H9 (cell line): ENCODE measurements around the gene CLEC12A. TPM values are rescaled to one million over a fixed set of nuclear protein-coding genes. Genes with fewer than 3 reads are reported as not detected.

Source experiments
- DNase-seq: peaks from one replicate; pipeline ENCODE4 v3.0.0-alpha.2; 2017
- H2AFZ ChIP-seq: one replicate; pipeline ENCODE4 v1.6.1; 2013; ENCODE audit warnings: mild to moderate bottlenecking, low read length, control low read depth, moderate library complexity
- H2AK5ac ChIP-seq: 2 replicates; pipeline ENCODE4 v1.6.1; 2013; ENCODE audit warnings: low read length, control low read depth, mixed read lengths; ENCODE audit not compliant: insufficient read length
- H2BK120ac ChIP-seq: one replicate; pipeline ENCODE4 v1.6.1; 2013; ENCODE audit warnings: low read depth, mild to moderate bottlenecking, low read length, control low read depth, inconsistent platforms; ENCODE audit not compliant: poor library complexity, severe bottlenecking
- H2BK12ac ChIP-seq: 2 replicates; pipeline ENCODE4 v1.6.1; 2013; ENCODE audit warnings: low read length, control low read depth, mixed read lengths, low read depth; ENCODE audit not compliant: insufficient read length
- H2BK15ac ChIP-seq: 2 replicates; pipeline ENCODE4 v1.6.1; 2013; ENCODE audit warnings: low read depth, low read length, control low read depth
- H2BK20ac ChIP-seq: one replicate; pipeline ENCODE4 v1.6.1; 2013; ENCODE audit warnings: low read depth, mild to moderate bottlenecking, low read length, control low read depth, inconsistent platforms; ENCODE audit not compliant: poor library complexity, severe bottlenecking
- H2BK5ac ChIP-seq: 2 replicates; pipeline ENCODE4 v1.6.1; 2013; ENCODE audit warnings: low read length, control low read depth, mixed read lengths; ENCODE audit not compliant: insufficient read length
- H3K14ac ChIP-seq: 2 replicates; pipeline ENCODE4 v1.6.1; 2013; ENCODE audit warnings: low read length, control low read depth; ENCODE audit not compliant: insufficient read depth
- H3K18ac ChIP-seq: 2 replicates; pipeline ENCODE4 v1.6.1; 2013; ENCODE audit warnings: low read depth, mild to moderate bottlenecking, mixed read lengths, low read length, control low read depth; ENCODE audit not compliant: insufficient read length
- H3K23ac ChIP-seq: 2 replicates; pipeline ENCODE4 v1.6.1; 2013; ENCODE audit warnings: low read length, control low read depth, mixed read lengths, low read depth; ENCODE audit not compliant: insufficient read length
- H3K23me2 ChIP-seq: 2 replicates; pipeline ENCODE4 v1.6.1; 2013; ENCODE audit warnings: low read depth, mild to moderate bottlenecking, mixed read lengths, low read length, control low read depth; ENCODE audit not compliant: insufficient read length, poor library complexity, severe bottlenecking
- H3K27ac ChIP-seq: 2 replicates; pipeline ENCODE4 v1.5.1; 2013; ENCODE audit warnings: low read length, control low read depth, mixed read lengths, low read depth; ENCODE audit not compliant: insufficient read length
- H3K27me3 ChIP-seq: 2 replicates; pipeline ENCODE4 v1.6.1; 2013; ENCODE audit warnings: low read length, control low read depth, inconsistent platforms; ENCODE audit not compliant: insufficient read depth
- H3K4ac ChIP-seq: 2 replicates; pipeline ENCODE4 v1.6.1; 2013; ENCODE audit warnings: low read depth, mild to moderate bottlenecking, control low read depth, inconsistent platforms, low read length, moderate library complexity
- H3K4me1 ChIP-seq: 2 replicates; pipeline ENCODE4 v1.6.1; 2013; ENCODE audit warnings: low read length, control low read depth, inconsistent platforms; ENCODE audit not compliant: insufficient read depth
- H3K4me2 ChIP-seq: 2 replicates; pipeline ENCODE4 v1.6.1; 2013; ENCODE audit warnings: low read length, control low read depth, mixed read lengths; ENCODE audit not compliant: insufficient read length, insufficient read depth
- H3K56ac ChIP-seq: 2 replicates; pipeline ENCODE4 v1.6.1; 2013; ENCODE audit warnings: low read depth, mild to moderate bottlenecking, mixed read lengths, low read length, control low read depth; ENCODE audit not compliant: insufficient read length
- H3K79me1 ChIP-seq: 2 replicates; pipeline ENCODE4 v1.6.1; 2013; ENCODE audit warnings: low read depth, mild to moderate bottlenecking, moderate library complexity, low read length, control low read depth, inconsistent platforms; ENCODE audit not compliant: insufficient read depth, poor library complexity, severe bottlenecking
- H3K79me2 ChIP-seq: 2 replicates; pipeline ENCODE4 v1.6.1; 2013; ENCODE audit warnings: low read length, control low read depth, inconsistent platforms; ENCODE audit not compliant: insufficient read depth
- H3K9ac ChIP-seq: 2 replicates; pipeline ENCODE4 v1.6.1; 2013; ENCODE audit warnings: low read length, control low read depth, mixed read lengths; ENCODE audit not compliant: insufficient read length; ENCODE audit errors: extremely low read depth
- H3K9me3 ChIP-seq: one replicate; pipeline ENCODE4 v1.6.1; 2013; ENCODE audit warnings: low read depth, low read length, inconsistent platforms; ENCODE audit not compliant: control insufficient read depth
- H3T11ph ChIP-seq: one replicate; pipeline ENCODE4 v1.6.1; 2013; ENCODE audit warnings: mild to moderate bottlenecking, low read length, control low read depth, inconsistent platforms
- H4K20me1 ChIP-seq: one replicate; pipeline ENCODE4 v1.6.1; 2013; ENCODE audit not compliant: control insufficient read depth, insufficient read length, insufficient read depth
- H4K5ac ChIP-seq: 2 replicates; pipeline ENCODE4 v1.6.1; 2013; ENCODE audit warnings: low read depth, mild to moderate bottlenecking, mixed read lengths, low read length, control low read depth; ENCODE audit not compliant: insufficient read length
- H4K8ac ChIP-seq: replicated peaks from 2 replicates; pipeline ENCODE4 v1.6.1; 2013; ENCODE audit warnings: low read length, control low read depth, mixed read lengths, low read depth; ENCODE audit not compliant: insufficient read length
- H4K91ac ChIP-seq: 2 replicates; pipeline ENCODE4 v1.6.1; 2013; ENCODE audit warnings: low read depth, mild to moderate bottlenecking, moderate library complexity, mixed read lengths, low read length, control low read depth; ENCODE audit not compliant: insufficient read length
- H3K27ac Mint-ChIP-seq, 3 experiments: 2 replicates in 2 of 3; 3 replicates in 1 of 3; pipeline ENCODE4 v1.8.0; 2020 to 2021; ENCODE audit warnings: mixed read lengths in 3 of 3, mild to moderate bottlenecking in 1 of 3, moderate library complexity in 1 of 3
- H3K27me3 Mint-ChIP-seq: 2 replicates; pipeline ENCODE4 v1.8.0; 2021; ENCODE audit warnings: low read depth, mild to moderate bottlenecking, moderate library complexity, mixed read lengths
- H3K36me3 Mint-ChIP-seq, 3 experiments: 2 replicates in 2 of 3; 3 replicates in 1 of 3; pipeline ENCODE4 v1.8.0; 2020 to 2021; ENCODE audit warnings: low read depth in 3 of 3, mixed read lengths in 3 of 3; ENCODE audit not compliant: insufficient read depth in 1 of 3
- H3K4me1 Mint-ChIP-seq, 2 experiments: 2 replicates each; pipeline ENCODE4 v1.8.0; 2020; ENCODE audit warnings: mixed read lengths in 2 of 2
- H3K4me3 Mint-ChIP-seq, 2 experiments: 2 replicates in 1 of 2; 3 replicates in 1 of 2; pipeline ENCODE4 v1.8.0; 2020 to 2021; ENCODE audit warnings: mild to moderate bottlenecking in 2 of 2, mixed read lengths in 2 of 2, moderate library complexity in 1 of 2
- H3K9me3 Mint-ChIP-seq, 2 experiments: 2 replicates in 1 of 2; 3 replicates in 1 of 2; pipeline ENCODE4 v1.8.0; 2020; ENCODE audit warnings: mild to moderate bottlenecking in 2 of 2, mixed read lengths in 2 of 2, moderate library complexity in 1 of 2
- CTCF ChIP-seq: fragments of 200-600 bp; sonication (generic); conservative IDR thresholded peaks from 3 replicates; pipeline ENCODE4 v1.8.0; 2021; ENCODE audit warnings: antibody characterized with exemption, mild to moderate bottlenecking
- WGBS: extraction: QIAGEN DNeasy Blood & Tissue Kit; methylation state at CpG from one replicate; pipeline ENCODE4 v1.1.7; 2013; ENCODE audit warnings: missing lambda C conversion rate, low lambda C conversion rate, mixed read lengths; ENCODE audit not compliant: insufficient read length; ENCODE audit errors: extremely low coverage; 5-methylcytosine and 5-hydroxymethylcytosine counted together
- total RNA-seq: library from RNA; stranded (reverse); gene quantifications from 2 replicates; pipeline ENCODE4 v1.2.1, GENCODE V29; 2021

CLEC12A gene
- total RNA-seq, 1 experiment from 2014 or later, result not detected

GRCh38 chr12:9926876-9927275 is 44.3 kb upstream of the CLEC12A start:
- H3K56ac ChIP-seq, result no peak overlapping the region
- peaks cover 2 to 3% of the 10 kb centered on the region in 2 experiments; a peak in 3 of 4 replicates for H3K4me1 Mint-ChIP-seq
- H2AK5ac ChIP-seq, result no peak overlapping the region
- TF ChIP-seq CTCF, result no peak
- no peak overlapping the region for H3K9ac ChIP-seq
- H4K91ac ChIP-seq, result no peak overlapping the region
- no peak overlapping the region for H3K14ac ChIP-seq
- H3K27me3 ChIP-seq, result no peaks in the 10 kb centered on the region
- H3T11ph ChIP-seq, result no peak overlapping the region
- H3K27ac Mint-ChIP-seq, result no peak overlapping the region
- H4K8ac ChIP-seq, result no peak overlapping the region
- H3K23me2 ChIP-seq, result no peaks in the 10 kb centered on the region
- H3K27ac ChIP-seq, result no peak overlapping the region
- H3K18ac ChIP-seq, result no peak overlapping the region
- no peak overlapping the region for H3K23ac ChIP-seq
- no peaks in the 10 kb centered on the region for H3K4me1 ChIP-seq
- no peaks in the 10 kb centered on the region for H3K9me3 ChIP-seq
- H4K5ac ChIP-seq, result no peak overlapping the region
- peaks cover 0 to 3% of the 10 kb centered on the region in 2 experiments; a peak in 3 of 5 replicates for H3K9me3 Mint-ChIP-seq
- H2AFZ ChIP-seq, result no peak overlapping the region
- H3K79me2 ChIP-seq, result no peaks in the 10 kb centered on the region
- DNase-seq, result no peak
- H3K4me2 ChIP-seq, result no peak overlapping the region
- no peaks in the 10 kb centered on the region for H3K36me3 Mint-ChIP-seq
- no peaks in the 10 kb centered on the region for H4K20me1 ChIP-seq
- H2BK20ac ChIP-seq, result no peak overlapping the region
- no peak overlapping the region for H3K4me3 Mint-ChIP-seq
- H2BK120ac ChIP-seq, result no peak overlapping the region
- no peak overlapping the region for H2BK5ac ChIP-seq
- H3K4ac ChIP-seq, result no peak overlapping the region
- H3K27me3 Mint-ChIP-seq, result no peaks in the 10 kb centered on the region
- no peak overlapping the region for H2BK15ac ChIP-seq
- no CpG with 5 or more reads among the region's 3 CpGs for WGBS
- H3K79me1 ChIP-seq, result no peaks in the 10 kb centered on the region
- no peak overlapping the region for H2BK12ac ChIP-seq
